ENCODE measurements around the gene GLRX2. TPM values are rescaled to one million over a fixed set of nuclear protein-coding genes. Genes with fewer than 3 reads are reported as not detected.

The GLRX2 gene
- total RNA-seq, 1 experiment from 2014 or later: 30.6 TPM

- H3K4me2 ChIP-seq (ENCODE audit: low read length): peak overlapping the region; percentile 69
- H3K27me3 ChIP-seq (ENCODE audit: insufficient read depth, low read length): no peaks in the 10 kb centered on the region
- H2AFZ ChIP-seq (ENCODE audit: low read depth, low read length, poor library complexity, severe bottlenecking): peak overlapping the region; percentile 81
- BruUV-seq (replicated peaks): no TSS peak
- ATAC-seq (peak; percentile 89), DNase-seq (ENCODE audit: low read depth, low spot score) (peak; percentile 93)
- no peaks in the 10 kb centered on the region for H3K79me2 ChIP-seq (ENCODE audit: insufficient read depth, low read length)
- H3K9me3 ChIP-seq (ENCODE audit: control insufficient read depth in 1 of 2, insufficient read depth in 1 of 2, low read depth in 1 of 2, low read length in 2 of 2): no peaks in the 10 kb centered on the region
- ChIA-PET RAD21 (ENCODE audit: low non-redundant PET in 1 of 2, low total read pairs in 2 of 2, uncharacterized antibody in 2 of 2, unreplicated experiment in 2 of 2) (no interaction called here), CTCF (no interaction called here), POLR2A (interaction anchor here (0.7 to 1.4 kb wide), 3 partner anchors 11 to 86 kb away, joined by 3 to 12 read pairs (median 3); partner anchors contain the start of gene GLRX2)
- peak overlapping the region; percentile 44 for H3K9ac ChIP-seq (ENCODE audit: low read length)
- peak overlapping the region; percentile 47; the same call in 1 of the 2 replicates for H3K27ac ChIP-seq (ENCODE audit: low read depth, low read length)
- peaks cover 23 to 30% of the 10 kb centered on the region in 2 experiments for H3K4me1 ChIP-seq (ENCODE audit: control insufficient read depth in 1 of 2, insufficient read depth in 2 of 2, low read length in 2 of 2)
- H3K36me3 ChIP-seq (ENCODE audit: control insufficient read depth in 1 of 2, insufficient read depth in 2 of 2, low read length in 2 of 2): no peaks in the 10 kb centered on the region
- no peaks in the 10 kb centered on the region for H4K20me1 ChIP-seq (ENCODE audit: insufficient read depth)
- intact Hi-C loops (cut with micrococcal nuclease): no loop called here
- peak overlapping the region in 1 of 2 experiments; percentile 20; a peak in 2 of 4 replicates for H3K4me3 ChIP-seq (replicated peaks in 1 of 2; ENCODE audit: low read depth in 1 of 2, low read length in 2 of 2)
- H3K9me2 ChIP-seq (ENCODE audit: insufficient read depth): no peaks in the 10 kb centered on the region
- TF ChIP-seq, protein P1, sequence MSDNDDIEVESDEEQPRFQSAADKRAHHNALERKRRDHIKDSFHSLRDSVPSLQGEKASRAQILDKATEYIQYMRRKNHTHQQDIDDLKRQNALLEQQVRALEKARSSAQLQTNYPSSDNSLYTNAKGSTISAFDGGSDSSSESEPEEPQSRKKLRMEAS (IDR thresholded peaks at IDR 0.05): peak; percentile 32; the same call in 1 of the 2 replicates
- TF ChIP-seq EGR1 (IDR thresholded peaks at IDR 0.05; ENCODE audit: low read depth): 0 out of 2 replicates have a peak, but pooled peaks have one; percentile 36
- peak; percentile 32 for TF ChIP-seq YY1 (IDR thresholded peaks at IDR 0.05; ENCODE audit: extremely low read depth, insufficient replicate concordance, low read depth, low read length)
- TF ChIP-seq ZNF274 (IDR thresholded peaks at IDR 0.05; ENCODE audit: low read depth, low read length): no peak
- TF ChIP-seq POLR2A (IDR thresholded peaks at IDR 0.05; ENCODE audit: borderline replicate concordance, extremely low read depth, insufficient read depth, insufficient read length): no peak
- TF ChIP-seq CBX3 (IDR thresholded peaks at IDR 0.05; ENCODE audit: low read depth): peak; percentile 95
- TF ChIP-seq SP1 (IDR thresholded peaks at IDR 0.05; ENCODE audit: low read depth): peak; percentile 82
- no peak for TF ChIP-seq TCF7L2 (IDR thresholded peaks at IDR 0.05; ENCODE audit: borderline replicate concordance, extremely low read depth, insufficient read depth, insufficient read length)
- TF ChIP-seq SIN3A (IDR thresholded peaks at IDR 0.05; ENCODE audit: low read depth): peak; percentile 48; the same call in 1 of the 2 replicates
- peak; percentile 94 for TF ChIP-seq JUND (IDR thresholded peaks at IDR 0.05)
- TF ChIP-seq, protein P2, sequence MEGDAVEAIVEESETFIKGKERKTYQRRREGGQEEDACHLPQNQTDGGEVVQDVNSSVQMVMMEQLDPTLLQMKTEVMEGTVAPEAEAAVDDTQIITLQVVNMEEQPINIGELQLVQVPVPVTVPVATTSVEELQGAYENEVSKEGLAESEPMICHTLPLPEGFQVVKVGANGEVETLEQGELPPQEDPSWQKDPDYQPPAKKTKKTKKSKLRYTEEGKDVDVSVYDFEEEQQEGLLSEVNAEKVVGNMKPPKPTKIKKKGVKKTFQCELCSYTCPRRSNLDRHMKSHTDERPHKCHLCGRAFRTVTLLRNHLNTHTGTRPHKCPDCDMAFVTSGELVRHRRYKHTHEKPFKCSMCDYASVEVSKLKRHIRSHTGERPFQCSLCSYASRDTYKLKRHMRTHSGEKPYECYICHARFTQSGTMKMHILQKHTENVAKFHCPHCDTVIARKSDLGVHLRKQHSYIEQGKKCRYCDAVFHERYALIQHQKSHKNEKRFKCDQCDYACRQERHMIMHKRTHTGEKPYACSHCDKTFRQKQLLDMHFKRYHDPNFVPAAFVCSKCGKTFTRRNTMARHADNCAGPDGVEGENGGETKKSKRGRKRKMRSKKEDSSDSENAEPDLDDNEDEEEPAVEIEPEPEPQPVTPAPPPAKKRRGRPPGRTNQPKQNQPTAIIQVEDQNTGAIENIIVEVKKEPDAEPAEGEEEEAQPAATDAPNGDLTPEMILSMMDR (IDR thresholded peaks at IDR 0.05 in 2 of 3, conservative IDR thresholded peaks at IDR 0.05 in 1 of 3; ENCODE audit: borderline replicate concordance in 1 of 3, insufficient read depth in 1 of 3, low read depth in 2 of 3, low read length in 2 of 3): no peak
- TF ChIP-seq RAD21 (IDR thresholded peaks at IDR 0.05; ENCODE audit: low read depth): peak; percentile 23; the same call in 1 of the 2 replicates
- TF ChIP-seq SRF (IDR thresholded peaks at IDR 0.05; ENCODE audit: low read depth): peak; percentile 58; the same call in 1 of the 2 replicates
- no peak for TF ChIP-seq EZH2phosphoT487 (IDR thresholded peaks at IDR 0.05; ENCODE audit: borderline replicate concordance)
- peak; percentile 58; the same call in 1 of the 2 replicates for TF ChIP-seq POLR2AphosphoS5 (IDR thresholded peaks at IDR 0.05; ENCODE audit: low read depth, low read length)
- no peak for TF ChIP-seq REST (IDR thresholded peaks at IDR 0.05; ENCODE audit: low read depth)
- peak; percentile 95 for TF ChIP-seq FOSL1 (IDR thresholded peaks at IDR 0.05; ENCODE audit: low read depth)
- no peak for TF ChIP-seq EZH2 (IDR thresholded peaks at IDR 0.05)
- no peak for TF ChIP-seq ELF1 (IDR thresholded peaks at IDR 0.05; ENCODE audit: borderline replicate concordance, low read depth)
- TF ChIP-seq, protein P3, sequence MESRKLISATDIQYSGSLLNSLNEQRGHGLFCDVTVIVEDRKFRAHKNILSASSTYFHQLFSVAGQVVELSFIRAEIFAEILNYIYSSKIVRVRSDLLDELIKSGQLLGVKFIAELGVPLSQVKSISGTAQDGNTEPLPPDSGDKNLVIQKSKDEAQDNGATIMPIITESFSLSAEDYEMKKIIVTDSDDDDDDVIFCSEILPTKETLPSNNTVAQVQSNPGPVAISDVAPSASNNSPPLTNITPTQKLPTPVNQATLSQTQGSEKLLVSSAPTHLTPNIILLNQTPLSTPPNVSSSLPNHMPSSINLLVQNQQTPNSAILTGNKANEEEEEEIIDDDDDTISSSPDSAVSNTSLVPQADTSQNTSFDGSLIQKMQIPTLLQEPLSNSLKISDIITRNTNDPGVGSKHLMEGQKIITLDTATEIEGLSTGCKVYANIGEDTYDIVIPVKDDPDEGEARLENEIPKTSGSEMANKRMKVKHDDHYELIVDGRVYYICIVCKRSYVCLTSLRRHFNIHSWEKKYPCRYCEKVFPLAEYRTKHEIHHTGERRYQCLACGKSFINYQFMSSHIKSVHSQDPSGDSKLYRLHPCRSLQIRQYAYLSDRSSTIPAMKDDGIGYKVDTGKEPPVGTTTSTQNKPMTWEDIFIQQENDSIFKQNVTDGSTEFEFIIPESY (IDR thresholded peaks at IDR 0.05; ENCODE audit: extremely low read depth, insufficient replicate concordance, low read length): peak; percentile 50
These were observed 10.5 kb upstream of the GLRX2 start for GRCh38 chr1:193115629-193116227.

Measured in HCT116 (cell line).